ENCODE measurements around the gene CPLANE1.

- no peak for TF ChIP-seq EZH2 (IDR thresholded peaks at IDR 0.05; ENCODE audit: borderline replicate concordance, low read depth, low read length, poor library complexity, severe bottlenecking)
- TF ChIP-seq, protein P1, sequence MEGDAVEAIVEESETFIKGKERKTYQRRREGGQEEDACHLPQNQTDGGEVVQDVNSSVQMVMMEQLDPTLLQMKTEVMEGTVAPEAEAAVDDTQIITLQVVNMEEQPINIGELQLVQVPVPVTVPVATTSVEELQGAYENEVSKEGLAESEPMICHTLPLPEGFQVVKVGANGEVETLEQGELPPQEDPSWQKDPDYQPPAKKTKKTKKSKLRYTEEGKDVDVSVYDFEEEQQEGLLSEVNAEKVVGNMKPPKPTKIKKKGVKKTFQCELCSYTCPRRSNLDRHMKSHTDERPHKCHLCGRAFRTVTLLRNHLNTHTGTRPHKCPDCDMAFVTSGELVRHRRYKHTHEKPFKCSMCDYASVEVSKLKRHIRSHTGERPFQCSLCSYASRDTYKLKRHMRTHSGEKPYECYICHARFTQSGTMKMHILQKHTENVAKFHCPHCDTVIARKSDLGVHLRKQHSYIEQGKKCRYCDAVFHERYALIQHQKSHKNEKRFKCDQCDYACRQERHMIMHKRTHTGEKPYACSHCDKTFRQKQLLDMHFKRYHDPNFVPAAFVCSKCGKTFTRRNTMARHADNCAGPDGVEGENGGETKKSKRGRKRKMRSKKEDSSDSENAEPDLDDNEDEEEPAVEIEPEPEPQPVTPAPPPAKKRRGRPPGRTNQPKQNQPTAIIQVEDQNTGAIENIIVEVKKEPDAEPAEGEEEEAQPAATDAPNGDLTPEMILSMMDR (conservative IDR thresholded peaks at IDR 0.05; ENCODE audit: low read depth, low read length) = no peak
Observed at GRCh38 chr5:37222181-37222580, 27.0 kb downstream of the CPLANE1 start.
